Mucosa of rectum (tissue), 2 donors: ENCODE measurements around the gene WDR90.

Experiments used
- H3K27ac ChIP-seq, 2 donors: one replicate each; pipeline ENCODE4 v1.7.0; 2013; ENCODE audit warnings: inconsistent platforms in 2 of 2, low read depth in 2 of 2, low read length in 2 of 2
- H3K27me3 ChIP-seq, 2 donors: one replicate each; pipeline ENCODE4 v1.7.0; 2013; ENCODE audit warnings: low read length in 2 of 2; ENCODE audit not compliant: control insufficient read depth in 2 of 2, insufficient read depth in 2 of 2
- H3K36me3 ChIP-seq, 2 donors: one replicate each; pipeline ENCODE4 v1.7.0; 2013; ENCODE audit warnings: low read length in 2 of 2; ENCODE audit not compliant: control insufficient read depth in 2 of 2, insufficient read depth in 2 of 2
- H3K4me1 ChIP-seq, 2 donors: one replicate each; pipeline ENCODE4 v1.7.0; 2013; ENCODE audit warnings: low read length in 2 of 2, mild to moderate bottlenecking in 1 of 2; ENCODE audit not compliant: control insufficient read depth in 2 of 2, insufficient read depth in 2 of 2
- H3K4me3 ChIP-seq, 2 donors: one replicate each; pipeline ENCODE4 v1.7.0; 2013; ENCODE audit warnings: low read length in 2 of 2
- H3K9ac ChIP-seq, 2 donors: one replicate each; pipeline ENCODE4 v1.7.0; 2013; ENCODE audit warnings: low read length in 2 of 2, low read depth in 1 of 2, mild to moderate bottlenecking in 1 of 2
- H3K9me3 ChIP-seq, 2 donors: one replicate each; pipeline ENCODE4 v1.7.0; 2013; ENCODE audit warnings: low read length in 2 of 2; ENCODE audit not compliant: control insufficient read depth in 2 of 2
- donor health status: healthy.
- donor health status: Normal muscosa, but diverticular disease.

The WDR90 gene

DNA sequence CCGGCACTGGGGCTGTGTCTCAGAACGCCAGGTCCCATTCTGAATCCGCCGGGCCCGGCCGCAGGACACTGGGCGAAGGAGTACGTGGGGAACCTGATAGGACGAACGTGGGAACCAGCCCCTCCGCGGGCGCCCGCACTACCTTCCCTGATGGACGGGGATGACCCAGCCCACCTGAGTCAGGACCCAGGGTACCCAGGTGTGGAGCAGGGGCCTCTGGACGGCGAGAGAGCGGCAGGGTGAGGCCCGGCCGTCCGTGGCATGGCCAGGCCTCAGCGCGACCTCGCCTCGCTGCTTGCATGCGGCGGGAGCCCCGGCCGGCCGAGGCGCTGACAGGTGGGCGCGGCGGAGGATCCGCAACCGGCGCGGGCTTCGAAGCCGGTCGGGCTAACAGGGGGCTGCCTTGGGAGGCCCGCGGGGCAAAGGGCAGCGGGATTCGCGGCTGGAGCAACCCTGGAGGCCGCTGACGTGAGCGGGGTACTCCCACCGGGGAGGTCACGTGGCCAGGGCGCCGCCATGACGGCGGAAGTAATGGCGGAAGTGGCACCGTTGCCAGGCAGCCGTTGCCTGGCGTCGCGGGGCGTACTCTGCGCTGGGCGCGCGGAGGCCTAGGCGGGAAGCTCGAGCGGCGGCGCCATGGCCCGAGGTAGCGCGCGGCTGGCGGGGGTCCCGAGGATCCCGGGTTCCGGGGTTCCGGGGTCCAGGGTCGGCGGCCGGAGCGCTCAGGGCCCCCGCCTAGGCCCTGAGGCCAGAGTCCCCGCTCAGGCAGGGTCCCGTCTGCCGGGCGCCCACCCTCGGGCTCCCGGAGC, at the start of gene WDR90:
TSS of gene WDR90 (plus strand) at position 585 of the 809 bp plus-strand sequence. CDS start at position 637, 52 bp downstream.
- Histone ChIP-seq H3K36me3 (no peaks in the 10 kb centered on the region), H3K27me3 (no peaks in the 10 kb centered on the region), H3K4me1 (peaks cover 45 to 55% of the 10 kb centered on the region in 2 donors), H3K9me3 (no peaks in the 10 kb centered on the region), H3K9ac (peak within 1 kb of the TSS; percentile 72 to 73), H3K27ac (peak within 1 kb of the TSS; percentile 94 to 95), H3K4me3 (peak within 1 kb of the TSS; percentile 64 to 72)

DNA sequence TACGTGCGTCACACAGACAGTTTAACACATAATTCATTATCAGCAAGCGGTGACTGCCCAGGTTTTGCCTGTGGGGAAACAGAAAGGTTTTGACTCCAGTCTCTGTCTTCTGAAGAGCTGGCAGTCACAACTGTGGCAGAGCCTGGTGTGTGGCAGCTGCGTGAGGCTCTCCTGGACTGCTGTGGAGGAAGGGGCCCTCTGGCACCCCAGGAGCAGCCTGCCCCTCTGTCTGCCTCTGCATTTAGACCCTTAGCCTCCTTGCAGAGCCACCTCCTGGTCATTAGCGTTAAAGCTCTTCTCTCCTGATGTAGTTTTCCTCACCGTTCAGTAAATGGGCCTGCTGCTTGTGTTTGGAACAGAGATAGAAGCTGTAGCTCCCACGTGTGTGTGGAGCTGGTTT, 48.4 kb upstream of the WDR90 start:
- Histone ChIP-seq H3K36me3 (peaks cover 0 to 18% of the 10 kb centered on the region in 2 donors), H3K4me3 (no peak overlapping the region), H3K9ac (no peak overlapping the region), H3K4me1 (peaks cover 0 to 9% of the 10 kb centered on the region in 2 donors), H3K27ac (no peak overlapping the region), H3K27me3 (no peaks in the 10 kb centered on the region), H3K9me3 (no peaks in the 10 kb centered on the region)

DNA sequence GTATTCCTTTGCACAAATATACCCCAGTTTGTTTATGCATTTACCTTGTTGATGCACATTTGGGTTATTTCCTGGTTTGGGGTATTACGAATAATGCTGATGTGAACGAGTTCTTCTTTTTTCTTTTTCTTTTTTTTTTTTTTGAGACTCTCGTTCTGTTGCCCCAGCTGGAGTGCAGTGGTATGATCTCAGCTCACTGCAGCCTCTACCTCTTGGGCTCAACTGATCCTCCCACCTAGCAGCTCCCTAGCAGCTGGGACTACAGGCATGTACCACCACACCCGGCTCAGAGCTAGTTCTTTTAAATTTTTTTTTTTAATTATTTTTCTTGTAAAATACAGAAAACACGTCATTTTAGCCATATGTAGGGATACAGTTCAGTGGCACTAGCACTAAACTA, 45.2 kb upstream of the WDR90 start:
- peaks cover 0 to 5% of the 10 kb centered on the region in 2 donors for H3K4me1 ChIP-seq
- H3K36me3 ChIP-seq = peaks cover 0 to 5% of the 10 kb centered on the region in 2 donors
- no peaks in the 10 kb centered on the region for H3K27me3 ChIP-seq
- H3K9me3 ChIP-seq = no peaks in the 10 kb centered on the region
- no peak overlapping the region for H3K27ac ChIP-seq
- H3K9ac ChIP-seq = no peak overlapping the region
- H3K4me3 ChIP-seq = no peak overlapping the region

DNA sequence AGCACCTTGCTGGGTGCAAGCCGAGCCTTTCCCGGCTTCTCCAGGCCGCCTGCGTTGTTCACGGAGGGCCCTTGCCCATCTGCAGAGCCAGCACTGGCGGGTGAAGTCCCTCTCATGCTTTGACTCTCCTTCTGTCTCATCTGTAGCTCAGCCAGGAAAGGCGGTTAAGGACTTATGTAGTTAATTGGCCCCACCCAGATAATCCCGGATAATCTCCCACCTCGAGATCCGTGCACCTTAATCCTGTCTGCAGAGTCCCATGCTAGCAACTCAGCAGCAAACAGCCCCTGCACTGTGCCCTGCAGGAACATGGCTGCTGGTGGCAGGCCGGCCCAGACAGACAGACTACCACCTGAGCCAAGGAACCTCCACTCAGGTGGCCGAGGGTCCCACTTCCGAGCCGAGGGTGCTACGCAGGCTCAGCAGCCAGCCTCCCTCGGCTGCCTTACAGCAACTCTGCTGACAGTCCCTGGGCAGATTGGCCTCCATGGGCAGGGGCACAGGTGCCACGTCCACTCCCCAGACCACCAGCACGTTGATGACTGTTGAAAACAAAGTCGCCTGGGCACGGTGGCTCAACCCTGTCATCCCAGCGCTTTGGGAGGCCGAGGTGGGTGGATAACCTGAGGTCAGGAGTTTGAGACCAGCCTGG, 42.4 kb upstream of the WDR90 start:
- H3K27me3 ChIP-seq = no peaks in the 10 kb centered on the region
- H3K9me3 ChIP-seq = no peaks in the 10 kb centered on the region
- H3K4me1 ChIP-seq = peaks cover 4 to 5% of the 10 kb centered on the region in 2 donors
- no peak overlapping the region for H3K27ac ChIP-seq
- no peak overlapping the region for H3K9ac ChIP-seq
- no peak overlapping the region for H3K4me3 ChIP-seq
- H3K36me3 ChIP-seq = no peaks in the 10 kb centered on the region

DNA sequence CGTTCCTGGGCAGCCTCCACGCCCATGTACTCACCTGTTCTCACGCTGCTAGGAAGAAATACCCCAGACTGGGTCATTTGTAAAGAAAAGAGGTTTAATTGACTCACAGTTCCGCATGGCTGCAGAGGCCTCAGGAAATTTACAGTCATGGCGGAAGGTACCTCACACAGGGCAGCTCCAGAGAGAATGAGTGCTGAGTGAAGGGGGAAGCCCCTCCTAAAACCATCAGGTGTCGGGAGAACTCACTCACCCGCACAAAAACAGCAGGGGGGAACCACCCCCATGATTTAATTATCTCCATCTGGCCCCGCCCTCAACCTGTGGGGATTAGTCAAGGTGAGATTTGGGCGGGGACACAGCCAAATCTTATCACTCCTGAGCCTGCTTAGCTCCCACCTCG, 41.1 kb upstream of the WDR90 start:
- no peak overlapping the region for H3K4me3 ChIP-seq

DNA sequence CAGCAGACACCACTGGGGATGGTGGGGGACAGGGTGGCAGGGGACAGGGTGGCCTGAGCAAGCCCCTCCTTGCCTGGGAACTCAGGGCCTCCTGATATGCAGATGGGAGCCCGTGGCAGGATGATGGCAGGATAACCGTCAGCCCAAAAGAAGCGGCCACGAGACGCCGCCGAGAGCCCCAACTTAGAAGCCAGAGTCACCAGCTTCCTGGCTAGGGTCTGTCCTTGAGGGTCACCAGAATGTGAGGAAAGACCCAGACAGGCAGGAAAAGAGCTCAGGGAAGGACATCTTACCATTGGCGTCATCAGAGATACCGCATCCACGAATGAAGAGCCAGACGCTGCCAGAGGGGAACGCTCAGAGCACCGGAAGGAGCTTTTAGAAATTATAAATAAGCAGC, 39.8 kb upstream of the WDR90 start:
- Histone ChIP-seq H3K27me3 (no peaks in the 10 kb centered on the region), H3K4me3 (no peak overlapping the region), H3K9me3 (no peaks in the 10 kb centered on the region), H3K36me3 (peaks cover 3 to 5% of the 10 kb centered on the region in 2 donors), H3K9ac (no peak overlapping the region), H3K4me1 (peaks cover 4 to 5% of the 10 kb centered on the region in 2 donors), H3K27ac (no peak overlapping the region)

More for the DNA sequence above, 41.1 kb upstream of the WDR90 start:
- H3K4me1 ChIP-seq = peaks cover 4 to 5% of the 10 kb centered on the region in 2 donors
- H3K27ac ChIP-seq = no peak overlapping the region
- no peaks in the 10 kb centered on the region for H3K27me3 ChIP-seq
- no peaks in the 10 kb centered on the region for H3K36me3 ChIP-seq
- no peaks in the 10 kb centered on the region for H3K9me3 ChIP-seq
- H3K9ac ChIP-seq = no peak overlapping the region

DNA sequence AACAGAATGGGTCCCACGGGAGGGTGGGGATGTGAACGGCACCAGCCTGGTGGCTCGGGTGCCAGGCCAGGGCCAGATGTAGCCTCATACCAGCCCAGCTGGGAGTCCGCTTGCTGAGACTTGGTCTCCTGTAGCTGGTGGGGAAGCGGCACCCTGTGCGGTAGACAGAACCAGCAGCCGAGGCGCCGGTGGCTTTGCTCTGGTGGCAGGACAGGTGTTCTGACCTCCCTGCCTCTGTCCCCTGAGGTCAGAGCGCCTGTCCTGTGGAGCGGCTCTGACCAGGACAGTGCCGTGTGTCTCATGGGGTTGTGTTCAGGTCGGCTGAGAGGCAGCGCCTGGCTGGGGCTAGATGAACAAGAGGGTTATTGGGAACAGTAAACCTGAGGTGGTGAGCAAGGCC, 39.2 kb upstream of the WDR90 start:
- peaks cover 4 to 5% of the 10 kb centered on the region in 2 donors for H3K4me1 ChIP-seq
- H3K27me3 ChIP-seq = no peaks in the 10 kb centered on the region
- H3K4me3 ChIP-seq = no peak overlapping the region
- H3K36me3 ChIP-seq = peaks cover 5 to 8% of the 10 kb centered on the region in 2 donors
- H3K27ac ChIP-seq = no peak overlapping the region
- H3K9ac ChIP-seq = no peak overlapping the region
- no peaks in the 10 kb centered on the region for H3K9me3 ChIP-seq

DNA sequence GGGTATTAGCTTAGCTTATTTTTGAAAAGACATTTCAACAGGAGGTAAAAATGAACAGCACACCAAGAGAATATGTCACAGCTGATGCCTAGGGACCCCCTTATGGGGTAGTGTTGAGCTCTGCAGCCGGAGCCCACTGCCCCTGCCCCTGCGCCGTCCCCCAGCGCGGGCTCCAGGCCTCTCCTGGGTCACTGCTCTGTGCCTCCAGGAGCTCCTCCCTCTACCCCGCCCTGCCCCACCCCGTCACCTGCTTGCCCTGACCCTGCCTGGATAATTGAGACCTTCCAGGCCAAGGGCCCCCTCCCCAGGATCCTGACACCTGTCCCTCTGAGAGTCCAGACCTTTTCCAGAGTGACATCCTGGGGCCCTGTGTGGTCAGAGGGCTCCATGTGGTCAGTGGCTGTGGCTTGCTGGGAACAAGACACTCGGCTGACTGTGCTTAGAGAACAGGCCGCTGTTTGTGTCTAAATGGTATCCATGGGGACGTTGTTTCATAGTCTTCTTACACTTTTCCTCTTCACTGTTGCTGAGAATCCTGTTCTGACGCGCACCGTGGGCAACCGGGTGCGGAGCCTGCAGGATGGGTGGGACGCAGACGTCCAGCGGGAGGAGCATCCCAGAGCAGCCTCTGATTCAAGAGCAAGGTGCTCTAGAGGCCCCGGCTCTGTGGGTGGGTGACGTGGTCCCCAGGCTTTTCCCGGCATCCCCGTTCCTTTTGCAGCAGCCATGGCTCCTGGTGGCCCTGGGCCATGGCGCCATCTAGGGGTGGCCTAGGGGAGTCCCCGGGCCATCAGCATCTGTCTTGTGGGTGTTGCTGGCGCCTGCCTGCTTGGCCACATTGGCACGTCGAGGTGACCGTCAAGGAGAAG, 38.4 kb upstream of the WDR90 start:
- Histone ChIP-seq H3K9ac (no peak overlapping the region), H3K4me3 (no peak overlapping the region), H3K27me3 (no peaks in the 10 kb centered on the region), H3K36me3 (peaks cover 7 to 8% of the 10 kb centered on the region in 2 donors), H3K4me1 (peaks cover 4 to 5% of the 10 kb centered on the region in 2 donors), H3K9me3 (no peaks in the 10 kb centered on the region), H3K27ac (peak overlapping the region in 1 of 2 donors; percentile 34)

DNA sequence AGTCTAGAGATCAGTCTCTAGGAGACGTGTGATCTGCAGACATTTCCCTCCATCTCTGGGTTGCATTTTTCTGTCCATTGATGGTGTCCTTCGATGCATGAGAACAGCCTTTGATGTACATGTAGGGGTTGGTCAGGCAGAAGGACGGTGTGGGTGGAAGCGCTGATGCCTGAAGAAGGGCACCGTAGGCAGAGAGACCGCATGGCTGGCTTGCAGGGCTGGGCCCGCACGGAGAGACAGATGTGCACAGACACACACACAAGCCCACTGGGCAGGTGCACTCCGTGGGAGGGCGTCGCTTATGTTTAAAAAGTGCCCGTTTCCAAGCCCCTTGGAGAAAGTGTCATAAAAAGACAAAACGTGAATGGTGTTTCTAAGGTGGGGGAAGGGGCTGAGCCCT, 34.0 kb upstream of the WDR90 start:
- no peaks in the 10 kb centered on the region for H3K9me3 ChIP-seq
- no peak overlapping the region for H3K4me3 ChIP-seq
- H3K36me3 ChIP-seq = peaks cover 9 to 13% of the 10 kb centered on the region in 2 donors
- no peak overlapping the region for H3K9ac ChIP-seq
- H3K27ac ChIP-seq = peak overlapping the region in 1 of 2 donors; percentile 24
- peaks cover 3 to 5% of the 10 kb centered on the region in 2 donors for H3K4me1 ChIP-seq
- no peaks in the 10 kb centered on the region for H3K27me3 ChIP-seq
